Spinal cord (tissue), 10 donors: ENCODE data around the gene GBE1. TPM values are rescaled to one million over a fixed set of nuclear protein-coding genes. Genes with fewer than 3 reads are reported as not detected.
"Not testable (repeated sequence)": the region's sequence is repeated elsewhere in the genome, so short reads cannot be mapped to it uniquely, and the experiment has no call there.

ENCODE experiments used
- DNase-seq, 6 donors: peaks; one replicate each; pipeline versions ENCODE4 v3.0.0 to v3.0.0-alpha.2; 2013 to 2015; ENCODE audit warnings: low spot score in 6 of 6, low read depth in 4 of 6
- H3K27ac ChIP-seq: one replicate; pipeline ENCODE4 v1.5.1; 2013; ENCODE audit warnings: low read depth, low read length, control low read depth
- H3K27me3 ChIP-seq: one replicate; pipeline ENCODE4 v1.6.1; 2013; ENCODE audit warnings: low read length; ENCODE audit not compliant: control insufficient read depth, insufficient read depth
- H3K36me3 ChIP-seq: one replicate; pipeline ENCODE4 v1.6.1; 2013; ENCODE audit warnings: low read length; ENCODE audit not compliant: control insufficient read depth, insufficient read depth
- H3K4me1 ChIP-seq: one replicate; pipeline ENCODE4 v1.6.1; 2013; ENCODE audit warnings: low read length; ENCODE audit not compliant: control insufficient read depth, insufficient read depth
- H3K4me3 ChIP-seq: one replicate; pipeline ENCODE4 v1.5.1; 2013; ENCODE audit warnings: low read depth, low read length, control low read depth
- H3K9me3 ChIP-seq: one replicate; pipeline ENCODE4 v1.6.1; 2013; ENCODE audit warnings: low read length; ENCODE audit not compliant: control insufficient read depth, insufficient read depth
- WGBS: methylation state at CpG from one replicate; pipeline ENCODE4 v1.1.5; 2013; ENCODE audit warnings: missing lambda C conversion rate; ENCODE audit not compliant: insufficient coverage; 5-methylcytosine and 5-hydroxymethylcytosine counted together
- polyA plus RNA-seq, 2 donors: library from polyadenylated mRNA; unstranded; fragments of 120-200 nt; gene quantifications; one replicate each; pipeline ENCODE4 v1.2.1, GENCODE V29; 2013; ENCODE audit not compliant: insufficient read length in 2 of 2
- total RNA-seq, 2 donors: library from RNA; depleted of rRNA in 1 of 2; stranded (reverse); fragments of 120-200 nt in 1 of 2; fragments of >200 nt in 1 of 2; gene quantifications; one replicate each; pipeline versions ENCODE4 v1.2.3 to v1.2.4, GENCODE V29; 2013 to 2014
- donor health status: healthy.

The GBE1 gene
- total and polyA plus RNA-seq, 4 donors = 14.0 to 29.7 (median 19.1) TPM

DNA sequence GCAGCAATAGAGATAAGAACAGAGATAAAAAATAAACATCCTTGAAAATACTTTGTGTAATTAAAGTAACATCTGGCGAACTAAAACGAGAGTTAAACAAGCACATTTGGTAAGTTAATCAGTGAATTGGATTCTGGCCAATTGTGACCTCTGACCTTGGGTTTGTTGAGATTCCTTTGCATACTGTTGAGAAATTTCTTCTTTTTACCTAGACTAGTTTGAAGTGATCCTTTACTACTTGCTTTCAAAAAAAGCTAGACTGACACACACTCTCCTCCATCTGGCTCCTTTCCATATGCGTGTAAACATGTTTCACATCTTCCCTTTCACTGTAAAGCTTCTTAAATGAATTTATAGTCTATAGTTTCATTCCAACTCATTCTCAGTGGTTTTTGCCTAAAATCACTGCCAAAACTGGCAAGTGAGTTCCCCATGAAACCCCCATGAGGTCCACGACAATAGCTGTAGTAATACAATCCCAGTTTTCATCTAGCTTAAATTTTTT lies 17.3 kb upstream of the GBE1 start:
- no peak overlapping the region for H3K27ac ChIP-seq
- H3K4me3 ChIP-seq = no peak overlapping the region
- no peaks in the 10 kb centered on the region for H3K4me1 ChIP-seq
- DNase-seq = peak in 1 of 6 donors; percentile 23
- no peaks in the 10 kb centered on the region for H3K9me3 ChIP-seq
- H3K36me3 ChIP-seq = no peaks in the 10 kb centered on the region
- WGBS = 100% methylated on average over 2 of the region's 4 CpGs
- no peaks in the 10 kb centered on the region for H3K27me3 ChIP-seq

GRCh38 chr3:81776643-81777042 lies 15.2 kb upstream of the GBE1 start:
- Histone ChIP-seq H3K4me1 (no peaks in the 10 kb centered on the region), H3K36me3 (no peaks in the 10 kb centered on the region), H3K27ac (no peak overlapping the region), H3K27me3 (no peaks in the 10 kb centered on the region), H3K4me3 (no peak overlapping the region), H3K9me3 (no peaks in the 10 kb centered on the region)
- WGBS = no CpG with 5 or more reads among the region's 2 CpGs
- DNase-seq = no peak

- H3K4me3 ChIP-seq = no peak overlapping the region
- no peaks in the 10 kb centered on the region for H3K9me3 ChIP-seq
- no peak overlapping the region for H3K27ac ChIP-seq
- H3K27me3 ChIP-seq = no peaks in the 10 kb centered on the region
- H3K36me3 ChIP-seq = no peaks in the 10 kb centered on the region
- H3K4me1 ChIP-seq = no peaks in the 10 kb centered on the region
- no peak for DNase-seq
- no CpG with 5 or more reads among the region's 3 CpGs for WGBS
Measured at GRCh38 chr3:81770710-81771109, 9.3 kb upstream of the GBE1 start.

DNA sequence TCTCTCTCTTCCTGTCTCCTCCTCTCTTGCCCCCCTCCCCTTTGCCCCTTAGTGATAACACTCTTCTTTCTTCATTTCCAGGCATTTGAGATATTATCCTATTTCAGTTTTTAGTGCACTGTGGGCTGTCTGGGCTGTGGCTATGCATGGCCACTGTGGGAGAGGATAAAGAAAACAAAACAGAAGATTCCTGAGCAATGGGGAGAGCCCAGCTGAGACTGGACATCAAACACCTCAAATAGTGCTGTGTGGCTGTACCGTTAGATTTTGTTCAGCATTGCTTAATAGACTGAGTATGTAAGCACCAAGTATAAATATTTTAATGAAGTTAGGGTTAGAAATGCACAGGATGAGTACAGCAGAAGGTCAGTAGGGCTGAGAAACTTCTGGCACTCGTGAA lies 7.9 kb upstream of the GBE1 start:
- Histone ChIP-seq H3K27me3 (no peaks in the 10 kb centered on the region), H3K4me3 (no peak overlapping the region), H3K27ac (no peak overlapping the region), H3K4me1 (no peaks in the 10 kb centered on the region), H3K36me3 (no peaks in the 10 kb centered on the region), H3K9me3 (no peaks in the 10 kb centered on the region)
- WGBS = 82% methylated on average over 2 of the region's 2 CpGs
- DNase-seq = no peak

DNA sequence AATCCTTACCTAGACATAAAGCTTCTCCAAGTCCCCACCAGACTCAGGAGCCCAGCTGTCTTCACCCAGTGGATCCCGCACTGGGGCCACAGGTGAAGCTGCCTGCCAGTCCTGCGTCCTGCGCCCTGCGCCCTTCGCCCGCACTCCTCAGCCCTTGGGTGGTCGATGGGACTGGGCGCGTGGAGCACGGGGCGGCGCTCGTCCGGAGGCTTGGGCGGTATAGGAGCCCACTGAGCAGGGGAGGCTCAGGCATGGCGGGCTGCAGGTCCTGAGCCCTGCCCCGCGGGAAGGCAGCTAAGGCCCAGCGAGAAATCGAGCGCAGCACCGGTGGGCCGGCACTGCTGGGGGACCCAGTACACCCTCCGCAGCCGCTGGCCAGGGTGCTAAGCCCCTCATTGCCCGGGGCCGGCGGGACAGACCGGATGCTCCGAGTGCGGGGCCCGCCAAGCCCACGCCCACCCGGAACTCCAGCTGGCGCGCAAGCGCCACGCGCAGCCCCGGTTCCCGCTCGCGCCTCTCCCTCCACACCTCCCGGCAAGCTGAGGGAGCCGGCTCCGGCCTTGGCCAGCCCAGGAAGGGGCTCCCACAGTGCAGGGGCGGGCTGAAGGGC lies 5.9 kb upstream of the GBE1 start:
- not testable (repeated sequence) for H3K9me3 ChIP-seq, H3K27ac ChIP-seq, H3K27me3 ChIP-seq, H3K4me1 ChIP-seq, DNase-seq, H3K4me3 ChIP-seq, H3K36me3 ChIP-seq
- WGBS = 97% methylated on average over 47 of the region's 47 CpGs

GRCh38 chr3:81765400-81765799 lies 4.0 kb upstream of the GBE1 start:
- H3K36me3 ChIP-seq = no peaks in the 10 kb centered on the region
- no peak overlapping the region for H3K27ac ChIP-seq
- H3K9me3 ChIP-seq = no peaks in the 10 kb centered on the region
- no peaks in the 10 kb centered on the region for H3K27me3 ChIP-seq
- peaks cover 3% of the 10 kb centered on the region for H3K4me1 ChIP-seq
- WGBS = no CpG with 5 or more reads among the region's 2 CpGs
- DNase-seq = no peak
- H3K4me3 ChIP-seq = no peak overlapping the region

GRCh38 chr3:81764665-81765064 lies 3.2 kb upstream of the GBE1 start:
- Histone ChIP-seq H3K36me3 (no peaks in the 10 kb centered on the region), H3K27ac (no peak overlapping the region), H3K27me3 (no peaks in the 10 kb centered on the region), H3K4me1 (peaks cover 3% of the 10 kb centered on the region), H3K9me3 (no peaks in the 10 kb centered on the region), H3K4me3 (no peak overlapping the region)
- no peak for DNase-seq

DNA sequence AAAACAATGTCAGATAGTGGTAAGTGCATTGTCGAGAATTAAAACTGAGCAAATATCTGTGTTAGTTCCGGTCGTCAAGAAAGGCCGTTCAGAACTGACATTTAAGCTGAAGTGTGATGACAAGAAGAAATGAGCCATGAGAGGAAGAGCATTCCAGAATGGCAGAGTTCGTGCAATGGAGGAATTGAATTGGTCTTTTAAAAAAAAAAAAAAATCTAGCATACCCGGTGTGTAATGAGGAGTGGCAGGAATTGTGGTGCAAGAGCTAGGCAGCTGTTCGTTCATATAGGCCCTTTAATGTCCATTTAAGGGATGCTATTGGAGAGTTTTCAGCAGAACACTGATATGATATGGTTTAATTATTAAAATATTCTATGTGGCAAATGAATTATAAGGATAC lies 2.6 kb upstream of the GBE1 start:
- WGBS = 86% methylated on average over 4 of the region's 7 CpGs
- DNase-seq = no peak
- no peaks in the 10 kb centered on the region for H3K9me3 ChIP-seq
- no peak overlapping the region for H3K27ac ChIP-seq
- H3K36me3 ChIP-seq = no peaks in the 10 kb centered on the region
- H3K4me3 ChIP-seq = no peak overlapping the region
- peaks cover 3% of the 10 kb centered on the region for H3K4me1 ChIP-seq
- H3K27me3 ChIP-seq = no peaks in the 10 kb centered on the region

- Histone ChIP-seq H3K27ac (no peak overlapping the region), H3K4me3 (no peak overlapping the region), H3K36me3 (no peaks in the 10 kb centered on the region), H3K4me1 (peaks cover 3% of the 10 kb centered on the region), H3K9me3 (no peaks in the 10 kb centered on the region), H3K27me3 (no peaks in the 10 kb centered on the region)
- no peak for DNase-seq
- WGBS = 73% methylated on average over 2 of the region's 4 CpGs
Measured at GRCh38 chr3:81763001-81763400, 1.6 kb upstream of the GBE1 start.

GRCh38 chr3:81761904-81762580 lies 597 bp upstream of the GBE1 start:
- Histone ChIP-seq H3K36me3 (no peaks in the 10 kb centered on the region), H3K27me3 (no peaks in the 10 kb centered on the region), H3K4me3 (peak overlapping the region; percentile 86), H3K4me1 (peaks cover 3% of the 10 kb centered on the region), H3K9me3 (no peaks in the 10 kb centered on the region), H3K27ac (peak overlapping the region; percentile 97)
- DNase-seq = peak in 2 of 6 donors; percentile 14 to 19
- WGBS = 57% methylated on average over 1 of the region's 6 CpGs
